Effector memory CD4-positive, alpha-beta T cell (primary cell): ENCODE measurements around the gene MCF2L.
"Not testable (repeated sequence)": the region's sequence is repeated elsewhere in the genome, so short reads cannot be mapped to it uniquely, and the experiment has no call there.

Source experiments
- DNase-seq, 3 donors: peaks; one replicate each; pipeline ENCODE4 v3.0.0-alpha.2; 2020
- H3K27ac ChIP-seq: 2 replicates; pipeline ENCODE4 v1.7.0; 2013; ENCODE audit warnings: mild to moderate bottlenecking, low read length, moderate library complexity; ENCODE audit not compliant: insufficient read depth, poor library complexity, severe bottlenecking
- H3K27me3 ChIP-seq: replicated peaks from 2 replicates; pipeline ENCODE4 v1.7.0; 2013; ENCODE audit warnings: mild to moderate bottlenecking, low read length; ENCODE audit not compliant: insufficient read depth, control insufficient read depth, poor library complexity, severe bottlenecking
- H3K36me3 ChIP-seq: 2 replicates; pipeline ENCODE4 v1.7.0; 2013; ENCODE audit warnings: mild to moderate bottlenecking, low read length, moderate library complexity; ENCODE audit not compliant: control insufficient read depth, insufficient read depth
- H3K4me1 ChIP-seq: 2 replicates; pipeline ENCODE4 v1.7.0; 2013; ENCODE audit warnings: low read length, mild to moderate bottlenecking; ENCODE audit not compliant: control insufficient read depth, insufficient read depth, poor library complexity, severe bottlenecking
- H3K4me3 ChIP-seq: 2 replicates; pipeline ENCODE4 v1.7.0; 2013; ENCODE audit warnings: low read length, low read depth, mild to moderate bottlenecking; ENCODE audit not compliant: insufficient read depth, poor library complexity, severe bottlenecking
- H3K9me3 ChIP-seq: 2 replicates; pipeline ENCODE4 v1.7.0; 2013; ENCODE audit warnings: mild to moderate bottlenecking, low read length, moderate library complexity; ENCODE audit not compliant: control insufficient read depth

Gene MCF2L

GRCh38 chr13:112931028-112931934, 37.7 kb upstream of the MCF2L start:
- Histone ChIP-seq H3K27ac (no peak overlapping the region), H3K36me3 (no peaks in the 10 kb centered on the region), H3K27me3 (no peaks in the 10 kb centered on the region), H3K4me3 (no peak overlapping the region), H3K4me1 (no peaks in the 10 kb centered on the region), H3K9me3 (no peaks in the 10 kb centered on the region)
- no peak for DNase-seq

DNA sequence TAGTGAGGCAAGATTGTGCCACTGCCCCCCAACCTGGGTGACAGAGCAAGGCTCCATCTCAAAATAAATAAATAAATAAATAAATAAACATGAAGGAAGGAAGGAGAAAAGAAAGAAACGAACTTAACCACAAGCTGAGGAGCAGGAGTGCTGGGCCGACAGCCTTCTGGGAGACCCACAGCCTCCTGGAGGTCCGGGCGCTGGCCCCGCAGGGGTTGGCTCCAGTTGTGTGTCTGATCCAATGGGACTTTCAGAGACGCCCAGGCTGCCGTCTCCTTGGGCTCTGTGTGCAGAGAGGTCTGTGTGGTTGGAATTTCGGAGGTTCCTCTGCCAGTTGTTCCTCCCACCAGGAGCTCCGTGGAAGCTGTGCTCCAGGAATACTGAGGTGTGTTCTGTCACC, 36.0 kb upstream of the MCF2L start:
- Histone ChIP-seq H3K9me3 (no peaks in the 10 kb centered on the region), H3K27me3 (no peaks in the 10 kb centered on the region), H3K4me3 (no peak overlapping the region), H3K27ac (no peak overlapping the region), H3K4me1 (no peaks in the 10 kb centered on the region), H3K36me3 (no peaks in the 10 kb centered on the region)
- no peak for DNase-seq

- no peak overlapping the region for H3K27ac ChIP-seq
- H3K27me3 ChIP-seq, result no peaks in the 10 kb centered on the region
- H3K4me3 ChIP-seq, result no peak overlapping the region
- H3K4me1 ChIP-seq, result no peaks in the 10 kb centered on the region
- H3K9me3 ChIP-seq, result no peaks in the 10 kb centered on the region
- H3K36me3 ChIP-seq, result no peaks in the 10 kb centered on the region
- no peak for DNase-seq
Measured at GRCh38 chr13:112933649-112934048, 35.4 kb upstream of the MCF2L start.

GRCh38 chr13:112934078-112934477, 34.9 kb upstream of the MCF2L start:
- Histone ChIP-seq H3K36me3 (no peaks in the 10 kb centered on the region), H3K27me3 (peaks cover 2% of the 10 kb centered on the region), H3K4me1 (no peaks in the 10 kb centered on the region), H3K4me3 (no peak overlapping the region), H3K27ac (no peak overlapping the region), H3K9me3 (no peaks in the 10 kb centered on the region)
- no peak for DNase-seq

DNA sequence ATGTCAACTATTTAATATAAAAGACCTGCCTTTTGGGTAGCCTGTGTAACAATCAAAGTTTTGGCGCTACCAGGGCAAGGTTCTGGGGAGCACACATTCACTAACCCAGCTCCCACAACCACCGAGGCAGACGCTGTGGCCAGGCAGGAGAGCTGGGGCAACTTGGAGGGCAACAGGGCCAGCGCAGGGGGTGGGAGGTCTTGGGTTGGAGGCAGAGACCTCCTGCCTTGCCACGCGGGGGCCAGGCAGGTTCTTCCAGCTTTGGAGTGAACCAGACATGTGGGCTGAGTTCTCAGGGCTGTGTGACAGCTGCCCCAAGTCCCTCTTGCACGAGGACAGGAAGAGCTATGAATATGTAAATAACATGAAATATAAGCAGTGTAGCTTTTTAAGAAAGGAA, 30.3 kb upstream of the MCF2L start:
- H3K9me3 ChIP-seq, result no peaks in the 10 kb centered on the region
- H3K27me3 ChIP-seq, result peaks cover 4% of the 10 kb centered on the region
- no peak for DNase-seq
- H3K27ac ChIP-seq, result no peak overlapping the region
- H3K4me1 ChIP-seq, result peaks cover 4% of the 10 kb centered on the region
- no peaks in the 10 kb centered on the region for H3K36me3 ChIP-seq
- H3K4me3 ChIP-seq, result no peak overlapping the region

DNA sequence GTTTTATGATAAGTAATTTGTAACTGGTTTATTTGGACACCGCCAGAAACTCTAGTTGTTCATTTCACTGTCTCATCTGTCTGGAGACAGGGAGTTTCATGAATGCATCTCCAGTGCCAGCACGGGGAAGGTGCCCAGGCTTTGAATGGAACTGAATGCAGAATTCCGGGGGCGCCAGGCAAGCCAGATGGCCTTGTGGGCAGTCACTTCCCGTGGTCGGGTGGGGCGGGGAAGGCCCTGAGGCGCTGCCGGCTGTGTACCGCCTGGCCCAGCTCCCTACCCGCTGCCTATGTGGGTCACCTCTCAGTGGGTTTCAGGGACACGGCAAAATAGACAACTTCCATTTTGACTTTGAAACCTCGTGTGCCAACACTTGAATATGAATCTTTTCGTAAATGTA, 28.8 kb upstream of the MCF2L start:
- no peaks in the 10 kb centered on the region for H3K36me3 ChIP-seq
- no peak overlapping the region for H3K27ac ChIP-seq
- peaks cover 6% of the 10 kb centered on the region for H3K4me1 ChIP-seq
- no peak overlapping the region for H3K4me3 ChIP-seq
- no peak for DNase-seq
- peaks cover 4% of the 10 kb centered on the region for H3K27me3 ChIP-seq
- no peaks in the 10 kb centered on the region for H3K9me3 ChIP-seq

DNA sequence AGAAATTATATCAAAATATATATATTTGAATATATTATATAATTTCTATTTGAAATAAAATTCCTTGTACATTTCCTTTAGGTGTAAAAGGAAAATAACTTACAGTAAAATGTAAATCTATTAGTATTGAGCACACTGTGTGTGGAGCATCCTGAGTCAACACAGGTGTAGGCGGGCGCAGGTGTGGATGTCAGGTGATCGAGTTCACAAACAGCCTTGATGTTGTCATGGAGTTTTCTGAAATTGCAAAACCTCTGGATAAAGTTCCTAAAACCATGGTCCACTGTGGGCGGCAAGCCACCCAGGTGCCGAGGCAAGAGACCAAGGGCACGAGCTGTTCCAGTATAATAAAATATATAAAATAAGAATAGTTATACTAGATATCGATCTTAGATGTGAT, 27.7 kb upstream of the MCF2L start:
- Histone ChIP-seq H3K9me3 (no peaks in the 10 kb centered on the region), H3K27me3 (peaks cover 4% of the 10 kb centered on the region), H3K4me1 (peaks cover 6% of the 10 kb centered on the region), H3K4me3 (no peak overlapping the region), H3K27ac (no peak overlapping the region), H3K36me3 (no peaks in the 10 kb centered on the region)
- no peak for DNase-seq

- H3K9me3 ChIP-seq, H3K27ac ChIP-seq, H3K4me1 ChIP-seq, DNase-seq, H3K27me3 ChIP-seq, H3K36me3 ChIP-seq, H3K4me3 ChIP-seq: not testable (repeated sequence)
Measured at GRCh38 chr13:112941765-112942164, 27.2 kb upstream of the MCF2L start.

- H3K9me3 ChIP-seq, result no peaks in the 10 kb centered on the region
- no peak overlapping the region for H3K27ac ChIP-seq
- H3K4me1 ChIP-seq, result peaks cover 6% of the 10 kb centered on the region
- DNase-seq, result peak; percentile 84 to 91 (median 89)
- H3K4me3 ChIP-seq, result peak overlapping the region; percentile 34
- H3K27me3 ChIP-seq, result peaks cover 4% of the 10 kb centered on the region
- no peaks in the 10 kb centered on the region for H3K36me3 ChIP-seq
Measured at GRCh38 chr13:112942689-112943308, 26.2 kb upstream of the MCF2L start.
